ENCODE data around the gene MYL6.
"Not testable (repeated sequence)": the region's sequence is repeated elsewhere in the genome, so short reads cannot be mapped to it uniquely, and the experiment has no call there.

Gene MYL6

GRCh38 chr12:56158029-56158925 lies at the start of gene MYL6:
TSS of gene MYL6 (plus strand) at chr12:56158359. CDS start at chr12:56158402, 43 bp downstream.
- Mint-ChIP-seq H3K4me3 (peak within 1 kb of the TSS; percentile 91), H3K9me3 (no peaks in the 10 kb centered on the region), H3K27ac (peak within 1 kb of the TSS; percentile 96), H3K36me3 (peaks cover 11% of the 10 kb centered on the region), H3K27me3 (no peaks in the 10 kb centered on the region), H3K4me1 (peaks cover 46% of the 10 kb centered on the region)

- Mint-ChIP-seq H3K9me3 (no peaks in the 10 kb centered on the region), H3K4me1 (peaks cover 16% of the 10 kb centered on the region), H3K4me3 (no peak overlapping the region), H3K27me3 (no peaks in the 10 kb centered on the region), H3K36me3 (peaks cover 29% of the 10 kb centered on the region), H3K27ac (no peak overlapping the region)
These were observed 47.6 kb upstream of the MYL6 start for GRCh38 chr12:56110571-56110970.

- no peaks in the 10 kb centered on the region for H3K9me3 Mint-ChIP-seq
- H3K4me3 Mint-ChIP-seq = no peak overlapping the region
- H3K4me1 Mint-ChIP-seq = peaks cover 8% of the 10 kb centered on the region
- H3K36me3 Mint-ChIP-seq = peaks cover 27% of the 10 kb centered on the region
- no peaks in the 10 kb centered on the region for H3K27me3 Mint-ChIP-seq
- H3K27ac Mint-ChIP-seq = peak overlapping the region; percentile 26
These were observed 44.1 kb upstream of the MYL6 start for GRCh38 chr12:56114084-56114483.

GRCh38 chr12:56115329-56115728 lies 42.8 kb upstream of the MYL6 start:
- no peaks in the 10 kb centered on the region for H3K27me3 Mint-ChIP-seq
- H3K4me1 Mint-ChIP-seq = peaks cover 20% of the 10 kb centered on the region
- peak overlapping the region; percentile 95 for H3K27ac Mint-ChIP-seq
- H3K4me3 Mint-ChIP-seq = peak overlapping the region; percentile 95
- peaks cover 27% of the 10 kb centered on the region for H3K36me3 Mint-ChIP-seq
- no peaks in the 10 kb centered on the region for H3K9me3 Mint-ChIP-seq

GRCh38 chr12:56116267-56117081 lies 41.7 kb upstream of the MYL6 start, which contains the start of gene RPL41:
TSS of gene RPL41 (plus strand) at chr12:56116633.
- H3K36me3 Mint-ChIP-seq = peaks cover 21% of the 10 kb centered on the region
- peak within 1 kb of the TSS; percentile 95 for H3K27ac Mint-ChIP-seq
- peaks cover 20% of the 10 kb centered on the region for H3K4me1 Mint-ChIP-seq

GRCh38 chr12:56117082-56117706 lies 41.0 kb upstream of the MYL6 start:
- H3K4me3 Mint-ChIP-seq = peak overlapping the region; percentile 95
- peaks cover 20% of the 10 kb centered on the region for H3K4me1 Mint-ChIP-seq
- H3K9me3 Mint-ChIP-seq, H3K27me3 Mint-ChIP-seq: not testable (repeated sequence)
- peaks cover 19% of the 10 kb centered on the region for H3K36me3 Mint-ChIP-seq
- H3K27ac Mint-ChIP-seq = peak overlapping the region; percentile 95

More at GRCh38 chr12:56116267-56117081, 41.7 kb upstream of the MYL6 start, which contains the start of gene RPL41:
- Mint-ChIP-seq H3K27me3 (no peaks in the 10 kb centered on the region), H3K9me3 (no peaks in the 10 kb centered on the region), H3K4me3 (peak within 1 kb of the TSS; percentile 95)

- Mint-ChIP-seq H3K27me3 (no peaks in the 10 kb centered on the region), H3K4me3 (peak within 1 kb of the TSS; percentile 95), H3K9me3 (no peaks in the 10 kb centered on the region), H3K27ac (peak within 1 kb of the TSS; percentile 95), H3K36me3 (peaks cover 18% of the 10 kb centered on the region), H3K4me1 (peaks cover 20% of the 10 kb centered on the region)
These were observed 40.1 kb upstream of the MYL6 start, which contains the start of gene ZC3H10 for GRCh38 chr12:56117778-56118687. TSS of gene ZC3H10 (plus strand) at chr12:56118266. CDS start at chr12:56120563, 2,297 bp downstream.

- H3K27me3 Mint-ChIP-seq = no peaks in the 10 kb centered on the region
- H3K27ac Mint-ChIP-seq = peak overlapping the region; percentile 91
- peaks cover 14% of the 10 kb centered on the region for H3K36me3 Mint-ChIP-seq
- peaks cover 23% of the 10 kb centered on the region for H3K4me1 Mint-ChIP-seq
- H3K4me3 Mint-ChIP-seq = peak overlapping the region; percentile 95
- H3K9me3 Mint-ChIP-seq = no peaks in the 10 kb centered on the region
These were observed 39.3 kb upstream of the MYL6 start for GRCh38 chr12:56118688-56119357.

GRCh38 chr12:56119361-56119796 lies 38.8 kb upstream of the MYL6 start:
- H3K4me3 Mint-ChIP-seq = peak overlapping the region; percentile 95
- peak overlapping the region; percentile 91 for H3K27ac Mint-ChIP-seq
- peaks cover 29% of the 10 kb centered on the region for H3K4me1 Mint-ChIP-seq
- H3K36me3 Mint-ChIP-seq = peaks cover 14% of the 10 kb centered on the region
- no peaks in the 10 kb centered on the region for H3K27me3 Mint-ChIP-seq
- H3K9me3 Mint-ChIP-seq = no peaks in the 10 kb centered on the region

GRCh38 chr12:56120158-56120846 lies 37.9 kb upstream of the MYL6 start:
- Mint-ChIP-seq H3K4me3 (peak overlapping the region; percentile 19), H3K27me3 (no peaks in the 10 kb centered on the region)

GRCh38 chr12:56121204-56121870 lies 36.8 kb upstream of the MYL6 start:
- Mint-ChIP-seq H3K4me1 (peaks cover 40% of the 10 kb centered on the region), H3K27ac (peak overlapping the region; percentile 51), H3K9me3 (no peaks in the 10 kb centered on the region), H3K27me3 (no peaks in the 10 kb centered on the region), H3K4me3 (no peak overlapping the region), H3K36me3 (peaks cover 14% of the 10 kb centered on the region)

More at GRCh38 chr12:56120158-56120846, 37.9 kb upstream of the MYL6 start:
- Mint-ChIP-seq H3K36me3 (peaks cover 14% of the 10 kb centered on the region), H3K4me1 (peaks cover 34% of the 10 kb centered on the region), H3K9me3 (no peaks in the 10 kb centered on the region), H3K27ac (peak overlapping the region; percentile 35)

- Mint-ChIP-seq H3K9me3 (no peaks in the 10 kb centered on the region), H3K4me3 (no peak overlapping the region), H3K36me3 (peaks cover 3% of the 10 kb centered on the region), H3K4me1 (peaks cover 53% of the 10 kb centered on the region), H3K27ac (no peak overlapping the region), H3K27me3 (no peaks in the 10 kb centered on the region)
These were observed 35.5 kb upstream of the MYL6 start for GRCh38 chr12:56122637-56123036.

GRCh38 chr12:56124133-56124532 lies 34.0 kb upstream of the MYL6 start:
- Mint-ChIP-seq H3K4me1 (peaks cover 47% of the 10 kb centered on the region), H3K27ac (no peak overlapping the region), H3K27me3 (no peaks in the 10 kb centered on the region), H3K9me3 (no peaks in the 10 kb centered on the region), H3K36me3 (no peaks in the 10 kb centered on the region), H3K4me3 (no peak overlapping the region)
